Prostate gland (tissue), 2 donors: ENCODE data around the gene EML1.

Experiments
- POLR2A ChIP-seq: fragments of 450-650 bp; IDR thresholded peaks from one replicate; pipeline ENCODE4 v1.6.1; 2016; ENCODE audit warnings: antibody characterized with exemption, mild to moderate bottlenecking
- TF ChIP-seq, protein P1 (sequence below), 4 experiments: fragments of 200-600 bp in 2 of 4; fragments of 450-650 bp in 2 of 4; sonication (generic) in 2 of 4; IDR thresholded peaks; 1 replicate in 3 of 4; 2 replicates in 1 of 4; pipeline ENCODE4 v1.5.1; 2016 to 2019; ENCODE audit warnings: antibody characterized with exemption in 4 of 4, mild to moderate bottlenecking in 2 of 4, moderate library complexity in 2 of 4

- TF ChIP-seq POLR2A: no peak
- TF ChIP-seq, protein P1, sequence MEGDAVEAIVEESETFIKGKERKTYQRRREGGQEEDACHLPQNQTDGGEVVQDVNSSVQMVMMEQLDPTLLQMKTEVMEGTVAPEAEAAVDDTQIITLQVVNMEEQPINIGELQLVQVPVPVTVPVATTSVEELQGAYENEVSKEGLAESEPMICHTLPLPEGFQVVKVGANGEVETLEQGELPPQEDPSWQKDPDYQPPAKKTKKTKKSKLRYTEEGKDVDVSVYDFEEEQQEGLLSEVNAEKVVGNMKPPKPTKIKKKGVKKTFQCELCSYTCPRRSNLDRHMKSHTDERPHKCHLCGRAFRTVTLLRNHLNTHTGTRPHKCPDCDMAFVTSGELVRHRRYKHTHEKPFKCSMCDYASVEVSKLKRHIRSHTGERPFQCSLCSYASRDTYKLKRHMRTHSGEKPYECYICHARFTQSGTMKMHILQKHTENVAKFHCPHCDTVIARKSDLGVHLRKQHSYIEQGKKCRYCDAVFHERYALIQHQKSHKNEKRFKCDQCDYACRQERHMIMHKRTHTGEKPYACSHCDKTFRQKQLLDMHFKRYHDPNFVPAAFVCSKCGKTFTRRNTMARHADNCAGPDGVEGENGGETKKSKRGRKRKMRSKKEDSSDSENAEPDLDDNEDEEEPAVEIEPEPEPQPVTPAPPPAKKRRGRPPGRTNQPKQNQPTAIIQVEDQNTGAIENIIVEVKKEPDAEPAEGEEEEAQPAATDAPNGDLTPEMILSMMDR (IDR thresholded peaks at IDR 0.05): no peak
Measured at GRCh38 chr14:99905121-99905520, 111.9 kb downstream of the EML1 start.
